ENCODE results near the gene CYBC1.
"Not testable (repeated sequence)": the region's sequence is repeated elsewhere in the genome, so short reads cannot be mapped to it uniquely, and the experiment has no call there.

CYBC1 gene

GRCh38 chr17:82457929-82458178, 7.3 kb upstream of the CYBC1 start:
- H3K9ac ChIP-seq (ENCODE audit: low read depth, low read length): peak overlapping the region; percentile 97
- peaks cover 4% of the 10 kb centered on the region for H3K4me1 ChIP-seq (ENCODE audit: control insufficient read depth, insufficient read depth, low read length)
- no peaks in the 10 kb centered on the region for H3K9me3 ChIP-seq (ENCODE audit: control insufficient read depth, insufficient read depth, low read length)
- H3K4me3 ChIP-seq (ENCODE audit: low read depth, low read length): peak overlapping the region; percentile 72
- H3K27me3 ChIP-seq (ENCODE audit: control insufficient read depth, insufficient read depth, low read length): no peaks in the 10 kb centered on the region
- H3K36me3 ChIP-seq (ENCODE audit: control insufficient read depth, insufficient read depth, low read length): peaks cover 15% of the 10 kb centered on the region

- H3K36me3 ChIP-seq (ENCODE audit: control insufficient read depth, insufficient read depth, low read length): peaks cover 9% of the 10 kb centered on the region
- H3K9ac ChIP-seq (ENCODE audit: low read depth, low read length): peak overlapping the region; percentile 9
- peaks cover 4% of the 10 kb centered on the region for H3K4me1 ChIP-seq (ENCODE audit: control insufficient read depth, insufficient read depth, low read length)
These were observed 6.7 kb upstream of the CYBC1 start for GRCh38 chr17:82457073-82457928.

GRCh38 chr17:82453706-82454105, 3.2 kb upstream of the CYBC1 start:
- not testable (repeated sequence) for H3K4me3 ChIP-seq (ENCODE audit: low read depth, low read length); H3K9ac ChIP-seq (ENCODE audit: low read depth, low read length); H3K4me1 ChIP-seq (ENCODE audit: control insufficient read depth, insufficient read depth, low read length); H3K36me3 ChIP-seq (ENCODE audit: control insufficient read depth, insufficient read depth, low read length); H3K27me3 ChIP-seq (ENCODE audit: control insufficient read depth, insufficient read depth, low read length); H3K9me3 ChIP-seq (ENCODE audit: control insufficient read depth, insufficient read depth, low read length)

More at GRCh38 chr17:82457073-82457928, 6.7 kb upstream of the CYBC1 start:
- no peaks in the 10 kb centered on the region for H3K27me3 ChIP-seq (ENCODE audit: control insufficient read depth, insufficient read depth, low read length)
- peak overlapping the region; percentile 72 for H3K4me3 ChIP-seq (ENCODE audit: low read depth, low read length)
- H3K9me3 ChIP-seq (ENCODE audit: control insufficient read depth, insufficient read depth, low read length): no peaks in the 10 kb centered on the region

GRCh38 chr17:82453151-82453550, 2.6 kb upstream of the CYBC1 start:
- H3K4me3 ChIP-seq (ENCODE audit: low read depth, low read length); H3K27me3 ChIP-seq (ENCODE audit: control insufficient read depth, insufficient read depth, low read length); H3K36me3 ChIP-seq (ENCODE audit: control insufficient read depth, insufficient read depth, low read length); H3K9ac ChIP-seq (ENCODE audit: low read depth, low read length); H3K9me3 ChIP-seq (ENCODE audit: control insufficient read depth, insufficient read depth, low read length); H3K4me1 ChIP-seq (ENCODE audit: control insufficient read depth, insufficient read depth, low read length): not testable (repeated sequence)

- Histone ChIP-seq H3K27me3 (ENCODE audit: control insufficient read depth, insufficient read depth, low read length) (no peaks in the 10 kb centered on the region), H3K9me3 (ENCODE audit: control insufficient read depth, insufficient read depth, low read length) (no peaks in the 10 kb centered on the region), H3K4me3 (ENCODE audit: low read depth, low read length) (no peak overlapping the region), H3K36me3 (ENCODE audit: control insufficient read depth, insufficient read depth, low read length) (no peaks in the 10 kb centered on the region), H3K4me1 (ENCODE audit: control insufficient read depth, insufficient read depth, low read length) (peaks cover 4% of the 10 kb centered on the region), H3K9ac (ENCODE audit: low read depth, low read length) (no peak overlapping the region)
These were observed 1.6 kb upstream of the CYBC1 start for GRCh38 chr17:82452162-82452561.

GRCh38 chr17:82449883-82450356, 632 bp downstream of the CYBC1 start:
- no peaks in the 10 kb centered on the region for H3K9me3 ChIP-seq (ENCODE audit: control insufficient read depth, insufficient read depth, low read length)
- H3K9ac ChIP-seq (ENCODE audit: low read depth, low read length): peak overlapping the region; percentile 60
- peak overlapping the region; percentile 80 for H3K4me3 ChIP-seq (ENCODE audit: low read depth, low read length)
- peaks cover 9% of the 10 kb centered on the region for H3K36me3 ChIP-seq (ENCODE audit: control insufficient read depth, insufficient read depth, low read length)
- no peaks in the 10 kb centered on the region for H3K27me3 ChIP-seq (ENCODE audit: control insufficient read depth, insufficient read depth, low read length)
- peaks cover 4% of the 10 kb centered on the region for H3K4me1 ChIP-seq (ENCODE audit: control insufficient read depth, insufficient read depth, low read length)

- H3K4me3 ChIP-seq (ENCODE audit: low read depth, low read length): no peak overlapping the region
- no peak overlapping the region for H3K9ac ChIP-seq (ENCODE audit: low read depth, low read length)
- H3K36me3 ChIP-seq (ENCODE audit: control insufficient read depth, insufficient read depth, low read length): peaks cover 15% of the 10 kb centered on the region
- H3K4me1 ChIP-seq (ENCODE audit: control insufficient read depth, insufficient read depth, low read length): peaks cover 4% of the 10 kb centered on the region
- no peaks in the 10 kb centered on the region for H3K9me3 ChIP-seq (ENCODE audit: control insufficient read depth, insufficient read depth, low read length)
- no peaks in the 10 kb centered on the region for H3K27me3 ChIP-seq (ENCODE audit: control insufficient read depth, insufficient read depth, low read length)
These were observed 1.2 kb downstream of the CYBC1 start for GRCh38 chr17:82449131-82449882.

GRCh38 chr17:82447876-82448275, 2.7 kb downstream of the CYBC1 start:
- Histone ChIP-seq H3K4me1 (ENCODE audit: control insufficient read depth, insufficient read depth, low read length) (peaks cover 4% of the 10 kb centered on the region), H3K9ac (ENCODE audit: low read depth, low read length) (no peak overlapping the region), H3K9me3 (ENCODE audit: control insufficient read depth, insufficient read depth, low read length) (no peaks in the 10 kb centered on the region), H3K36me3 (ENCODE audit: control insufficient read depth, insufficient read depth, low read length) (peaks cover 27% of the 10 kb centered on the region), H3K27me3 (ENCODE audit: control insufficient read depth, insufficient read depth, low read length) (no peaks in the 10 kb centered on the region), H3K4me3 (ENCODE audit: low read depth, low read length) (no peak overlapping the region)

GRCh38 chr17:82446649-82447048, 3.9 kb downstream of the CYBC1 start:
- Histone ChIP-seq H3K9me3 (ENCODE audit: control insufficient read depth, insufficient read depth, low read length) (no peaks in the 10 kb centered on the region), H3K4me3 (ENCODE audit: low read depth, low read length) (no peak overlapping the region), H3K36me3 (ENCODE audit: control insufficient read depth, insufficient read depth, low read length) (peaks cover 31% of the 10 kb centered on the region), H3K4me1 (ENCODE audit: control insufficient read depth, insufficient read depth, low read length) (peaks cover 4% of the 10 kb centered on the region), H3K27me3 (ENCODE audit: control insufficient read depth, insufficient read depth, low read length) (no peaks in the 10 kb centered on the region), H3K9ac (ENCODE audit: low read depth, low read length) (no peak overlapping the region)

GRCh38 chr17:82446124-82446523, 4.4 kb downstream of the CYBC1 start:
- no peaks in the 10 kb centered on the region for H3K9me3 ChIP-seq (ENCODE audit: control insufficient read depth, insufficient read depth, low read length)
- peaks cover 2% of the 10 kb centered on the region for H3K4me1 ChIP-seq (ENCODE audit: control insufficient read depth, insufficient read depth, low read length)
- no peak overlapping the region for H3K4me3 ChIP-seq (ENCODE audit: low read depth, low read length)
- H3K9ac ChIP-seq (ENCODE audit: low read depth, low read length): no peak overlapping the region
- peaks cover 31% of the 10 kb centered on the region for H3K36me3 ChIP-seq (ENCODE audit: control insufficient read depth, insufficient read depth, low read length)
- H3K27me3 ChIP-seq (ENCODE audit: control insufficient read depth, insufficient read depth, low read length): no peaks in the 10 kb centered on the region

GRCh38 chr17:82445542-82445941, 5.0 kb downstream of the CYBC1 start:
- no peaks in the 10 kb centered on the region for H3K4me1 ChIP-seq (ENCODE audit: control insufficient read depth, insufficient read depth, low read length)
- no peak overlapping the region for H3K4me3 ChIP-seq (ENCODE audit: low read depth, low read length)
- H3K36me3 ChIP-seq (ENCODE audit: control insufficient read depth, insufficient read depth, low read length): peaks cover 31% of the 10 kb centered on the region
- no peaks in the 10 kb centered on the region for H3K9me3 ChIP-seq (ENCODE audit: control insufficient read depth, insufficient read depth, low read length)
- H3K27me3 ChIP-seq (ENCODE audit: control insufficient read depth, insufficient read depth, low read length): no peaks in the 10 kb centered on the region
- H3K9ac ChIP-seq (ENCODE audit: low read depth, low read length): no peak overlapping the region

GRCh38 chr17:82444941-82445521, 5.5 kb downstream of the CYBC1 start:
- no peak overlapping the region for H3K9ac ChIP-seq (ENCODE audit: low read depth, low read length)
- no peaks in the 10 kb centered on the region for H3K9me3 ChIP-seq (ENCODE audit: control insufficient read depth, insufficient read depth, low read length)
- no peaks in the 10 kb centered on the region for H3K27me3 ChIP-seq (ENCODE audit: control insufficient read depth, insufficient read depth, low read length)
- H3K4me1 ChIP-seq (ENCODE audit: control insufficient read depth, insufficient read depth, low read length): no peaks in the 10 kb centered on the region
- no peak overlapping the region for H3K4me3 ChIP-seq (ENCODE audit: low read depth, low read length)
- H3K36me3 ChIP-seq (ENCODE audit: control insufficient read depth, insufficient read depth, low read length): peaks cover 31% of the 10 kb centered on the region
